HEK293T (cell line): ENCODE data around the gene DR1.

ENCODE experiments used
- CTCF ChIA-PET: fragments of 350-600 bp; formaldehyde crosslinking; extraction: SDS; loops from one replicate; lab custom pipeline; 2021; ENCODE audit warnings: antibody characterized with exemption, inconsistent platforms; lab: Yijun Ruan, JAX
- POLR2A ChIA-PET: fragments of 350-600 bp; formaldehyde crosslinking; extraction: SDS; loops from one replicate; lab custom pipeline; 2020; ENCODE audit warnings: antibody characterized with exemption, inconsistent platforms; lab: Yijun Ruan, JAX
- DNase-seq: peaks from one replicate; pipeline ENCODE4 v3.0.0; 2012; ENCODE audit warnings: mixed read lengths; ENCODE audit errors: extremely low spot score
- ARNT ChIP-seq: fragments of 450-650 bp; IDR thresholded peaks from 2 replicates; pipeline ENCODE4 v1.6.1; 2017; ENCODE audit warnings: mild to moderate bottlenecking
- BHLHE40 ChIP-seq: fragments of 450-650 bp; IDR thresholded peaks from 2 replicates; pipeline ENCODE4 v1.6.1; 2016; ENCODE audit warnings: mild to moderate bottlenecking, moderate library complexity, borderline replicate concordance
- CTBP1 ChIP-seq: fragments of 450-650 bp; IDR thresholded peaks from 2 replicates; pipeline ENCODE4 v1.6.1; 2016; ENCODE audit warnings: borderline replicate concordance
- ELF4 ChIP-seq: fragments of 450-650 bp; IDR thresholded peaks from 2 replicates; pipeline ENCODE4 v1.6.1; 2017; ENCODE audit warnings: antibody characterized with exemption
- FOXA1 ChIP-seq: fragments of 450-650 bp; IDR thresholded peaks from 2 replicates; pipeline ENCODE4 v1.6.1; 2016; ENCODE audit warnings: mild to moderate bottlenecking
- FOXK2 ChIP-seq: fragments of 450-650 bp; IDR thresholded peaks from 2 replicates; pipeline ENCODE4 v1.6.1; 2016; ENCODE audit warnings: mild to moderate bottlenecking
- FOXM1 ChIP-seq: fragments of 450-650 bp; IDR thresholded peaks from 2 replicates; pipeline ENCODE4 v1.6.1; 2017; ENCODE audit warnings: mild to moderate bottlenecking, borderline replicate concordance
- HDGF ChIP-seq: fragments of 450-650 bp; IDR thresholded peaks from 2 replicates; pipeline ENCODE4 v1.6.1; 2017; ENCODE audit warnings: antibody characterized with exemption, borderline replicate concordance
- L3MBTL2 ChIP-seq: fragments of 450-650 bp; conservative IDR thresholded peaks from 2 replicates; pipeline ENCODE4 v1.6.1; 2016; ENCODE audit warnings: mild to moderate bottlenecking
- LEF1 ChIP-seq: fragments of 450-650 bp; IDR thresholded peaks from 2 replicates; pipeline ENCODE4 v1.6.1; 2017; ENCODE audit warnings: mild to moderate bottlenecking, borderline replicate concordance
- NFRKB ChIP-seq: fragments of 450-650 bp; IDR thresholded peaks from 2 replicates; pipeline ENCODE4 v1.6.1; 2016; ENCODE audit warnings: mild to moderate bottlenecking, moderate library complexity
- SP1 ChIP-seq: fragments of 450-650 bp; IDR thresholded peaks from 2 replicates; pipeline ENCODE4 v1.6.1; 2017
- SUZ12 ChIP-seq: fragments of 450-650 bp; IDR thresholded peaks from 2 replicates; pipeline ENCODE4 v1.6.1; 2016; ENCODE audit warnings: mild to moderate bottlenecking
- TARDBP ChIP-seq: fragments of 450-650 bp; IDR thresholded peaks from 2 replicates; pipeline ENCODE4 v1.6.1; 2016
- ZNF384 ChIP-seq: fragments of 450-650 bp; IDR thresholded peaks from 2 replicates; pipeline ENCODE4 v1.6.1; 2016
- TF ChIP-seq, protein P1 (sequence below): fragments of 450-650 bp; IDR thresholded peaks from 2 replicates; pipeline ENCODE4 v1.6.1; 2016

DR1 gene

GRCh38 chr1:93358293-93358692 is 12.6 kb downstream of the DR1 start:
- POLR2A ChIA-PET = interaction anchor here (2.0 kb wide), 1 partner anchor 13 kb away, joined by 9 read pairs; the partner anchor contains the start of gene DR1
- DNase-seq = no peak
- TF ChIP-seq BHLHE40 (no peak), ARNT (no peak), HDGF (no peak), NFRKB (no peak), TARDBP (no peak), FOXA1 (no peak), SP1 (no peak), CTBP1 (no peak), L3MBTL2 (no peak), LEF1 (no peak)
- TF ChIP-seq, protein P1, sequence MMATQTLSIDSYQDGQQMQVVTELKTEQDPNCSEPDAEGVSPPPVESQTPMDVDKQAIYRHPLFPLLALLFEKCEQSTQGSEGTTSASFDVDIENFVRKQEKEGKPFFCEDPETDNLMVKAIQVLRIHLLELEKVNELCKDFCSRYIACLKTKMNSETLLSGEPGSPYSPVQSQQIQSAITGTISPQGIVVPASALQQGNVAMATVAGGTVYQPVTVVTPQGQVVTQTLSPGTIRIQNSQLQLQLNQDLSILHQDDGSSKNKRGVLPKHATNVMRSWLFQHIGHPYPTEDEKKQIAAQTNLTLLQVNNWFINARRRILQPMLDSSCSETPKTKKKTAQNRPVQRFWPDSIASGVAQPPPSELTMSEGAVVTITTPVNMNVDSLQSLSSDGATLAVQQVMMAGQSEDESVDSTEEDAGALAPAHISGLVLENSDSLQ = no peak
- CTCF ChIA-PET = no interaction called here

DNA sequence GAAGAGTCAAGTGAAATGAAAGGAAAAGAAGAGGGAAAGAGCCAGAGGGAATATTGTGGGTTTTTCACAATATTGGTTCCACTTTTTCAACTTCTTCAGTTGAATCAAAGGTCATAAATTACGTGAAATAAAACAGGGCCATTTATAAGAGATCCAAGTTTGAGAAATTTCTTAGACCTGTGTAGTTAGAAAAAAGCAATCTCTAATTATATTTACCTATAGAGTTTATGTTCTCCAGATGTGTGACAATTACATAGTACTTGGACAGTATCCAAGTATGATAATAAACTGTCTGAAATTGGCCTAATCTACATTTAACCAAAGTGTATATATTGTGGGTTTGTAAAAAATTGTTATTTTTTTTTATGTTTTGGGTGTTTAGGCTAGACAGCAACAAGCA is 14.4 kb downstream of the DR1 start:
- TF ChIP-seq BHLHE40 (no peak), CTBP1 (no peak), ARNT (no peak), SUZ12 (no peak), FOXK2 (no peak), NFRKB (no peak), TARDBP (no peak), ZNF384 (no peak), FOXA1 (no peak), LEF1 (no peak), HDGF (no peak)
- CTCF ChIA-PET = no interaction called here
- POLR2A ChIA-PET = interaction anchor here (2.1 kb wide), 1 partner anchor 15 kb away, joined by 7 read pairs; the partner anchor contains the start of gene DR1
- no peak for DNase-seq

DNA sequence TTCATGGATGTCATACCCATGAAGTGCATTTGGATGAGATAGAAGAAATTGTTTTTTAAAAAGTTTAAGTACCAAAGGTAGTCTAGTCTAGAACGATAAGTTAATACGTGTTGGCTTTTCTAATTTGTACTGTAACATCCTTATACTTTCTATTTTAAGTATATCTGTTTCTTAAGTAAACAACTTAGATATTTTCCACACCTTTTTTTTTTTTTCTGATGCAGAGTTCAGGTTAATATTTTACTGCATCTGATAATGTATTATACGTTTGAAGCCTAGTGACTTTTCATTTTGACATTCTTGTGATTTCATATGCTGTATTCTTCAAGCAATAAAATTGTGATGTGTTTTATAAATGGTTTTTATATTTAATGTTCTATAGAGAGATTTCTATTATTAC is 16.5 kb downstream of the DR1 start:
- ChIA-PET POLR2A (no interaction called here), CTCF (no interaction called here)
- no peak for DNase-seq
- TF ChIP-seq BHLHE40 (no peak), L3MBTL2 (no peak), CTBP1 (no peak), FOXK2 (no peak), SUZ12 (no peak), ZNF384 (no peak)
- TF ChIP-seq, protein P1 = no peak

DNA sequence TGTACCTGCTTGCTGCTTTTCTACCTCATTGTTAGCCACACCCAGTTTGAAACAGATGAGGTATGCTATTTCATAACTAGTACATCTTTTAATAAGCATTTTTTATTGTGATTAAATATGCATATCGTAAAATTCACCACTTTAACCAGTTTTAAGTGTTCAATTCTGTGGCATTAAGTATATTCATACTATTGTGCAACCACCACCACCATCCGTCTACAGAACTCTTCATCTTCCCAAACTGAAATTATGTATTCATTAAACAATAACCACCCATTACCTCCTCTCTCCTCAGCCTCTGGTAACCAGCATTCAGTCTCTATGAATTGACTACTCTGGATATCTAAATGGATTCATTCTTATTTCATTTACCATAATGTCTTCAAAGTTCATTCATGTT is 20.1 kb downstream of the DR1 start:
- ChIA-PET POLR2A (no interaction called here), CTCF (no interaction called here)
- no peak for DNase-seq
- TF ChIP-seq CTBP1 = no peak
- TF ChIP-seq TARDBP = no peak
- TF ChIP-seq LEF1 = no peak
- TF ChIP-seq FOXA1 = no peak
- no peak for TF ChIP-seq ZNF384
- TF ChIP-seq SP1 = no peak
- no peak for TF ChIP-seq L3MBTL2
- TF ChIP-seq ELF4 = no peak
- no peak for TF ChIP-seq FOXK2
- TF ChIP-seq FOXM1 = no peak
- no peak for TF ChIP-seq BHLHE40
- TF ChIP-seq, protein P1 = no peak
- TF ChIP-seq ARNT = no peak
- TF ChIP-seq NFRKB = no peak
- no peak for TF ChIP-seq HDGF
- TF ChIP-seq SUZ12 = no peak

DNA sequence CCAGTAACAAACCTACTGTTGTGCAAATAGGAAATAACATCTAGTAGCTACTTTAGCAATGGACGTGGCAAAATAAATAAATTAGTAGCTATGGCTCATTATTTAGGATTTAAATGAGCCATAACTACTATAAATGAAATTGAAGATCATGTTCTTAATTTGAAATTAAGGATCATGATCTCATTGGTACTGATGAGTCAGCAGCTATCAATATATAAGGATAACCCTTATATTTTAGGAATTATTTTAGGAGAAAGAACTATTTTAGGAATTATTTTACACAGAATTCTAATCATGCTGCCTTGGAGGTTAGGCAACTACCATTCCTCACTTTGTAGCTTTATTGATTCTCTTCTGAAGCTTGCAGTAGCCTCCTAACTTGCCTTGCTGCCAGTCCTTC is 24.0 kb downstream of the DR1 start:
- TF ChIP-seq BHLHE40 (no peak), ZNF384 (no peak), SP1 (no peak), LEF1 (no peak), FOXA1 (no peak), CTBP1 (no peak), FOXM1 (no peak), SUZ12 (no peak), L3MBTL2 (no peak), NFRKB (no peak), ELF4 (no peak), HDGF (no peak), ARNT (no peak), FOXK2 (no peak), TARDBP (no peak)
- TF ChIP-seq, protein P1 = no peak
- POLR2A ChIA-PET = no interaction called here
- CTCF ChIA-PET = no interaction called here
- no peak for DNase-seq
